NT2/D1 (cell line): Measurements from ENCODE around the gene TSC22D2.

ENCODE experiments used
- DNase-seq: peaks from one replicate; pipeline ENCODE4 v3.0.0-alpha.2; 2011; ENCODE audit warnings: low read depth, low spot score
- H3K27me3 ChIP-seq: 2 replicates; pipeline ENCODE4 v1.6.0; 2011; ENCODE audit warnings: mild to moderate bottlenecking; ENCODE audit not compliant: insufficient read length, insufficient read depth
- H3K36me3 ChIP-seq: 2 replicates; pipeline ENCODE4 v1.6.1; 2011; ENCODE audit warnings: mild to moderate bottlenecking, low read length, mixed read lengths; ENCODE audit not compliant: insufficient read depth, insufficient read length
- H3K4me1 ChIP-seq: 2 replicates; pipeline ENCODE4 v1.5.1; 2011; ENCODE audit not compliant: insufficient read depth, insufficient read length
- H3K4me3 ChIP-seq: 2 replicates; pipeline ENCODE4 v1.5.1; 2011; ENCODE audit warnings: low read depth; ENCODE audit not compliant: insufficient read length
- H3K9ac ChIP-seq: 2 replicates; pipeline ENCODE4 v1.6.0; 2011; ENCODE audit warnings: low read depth; ENCODE audit not compliant: insufficient read length
- H3K9me3 ChIP-seq: 2 replicates; pipeline ENCODE4 v1.5.1; 2011; ENCODE audit warnings: mild to moderate bottlenecking, low read length; ENCODE audit not compliant: insufficient read depth
- SUZ12 ChIP-seq: IDR thresholded peaks from 2 replicates; pipeline ENCODE4 v1.6.1; 2011; ENCODE audit not compliant: insufficient read length, insufficient read depth; ENCODE audit errors: extremely low read depth
- YY1 ChIP-seq: IDR thresholded peaks from 2 replicates; pipeline ENCODE4 v1.6.1; 2011; ENCODE audit not compliant: insufficient read length, insufficient read depth
- ZNF274 ChIP-seq: IDR thresholded peaks from 2 replicates; pipeline ENCODE4 v1.6.1; 2011; ENCODE audit warnings: mild to moderate bottlenecking, low read depth, low read length

Gene TSC22D2

GRCh38 chr3:150399060-150399459 lies 9.0 kb upstream of the TSC22D2 start:
- TF ChIP-seq ZNF274 = no peak
- no peak for TF ChIP-seq SUZ12
- no peak for TF ChIP-seq YY1
- no peak overlapping the region for H3K4me3 ChIP-seq
- no peaks in the 10 kb centered on the region for H3K4me1 ChIP-seq
- no peaks in the 10 kb centered on the region for H3K36me3 ChIP-seq
- DNase-seq = no peak
- H3K9me3 ChIP-seq = no peaks in the 10 kb centered on the region
- no peaks in the 10 kb centered on the region for H3K27me3 ChIP-seq
- H3K9ac ChIP-seq = no peak overlapping the region

DNA sequence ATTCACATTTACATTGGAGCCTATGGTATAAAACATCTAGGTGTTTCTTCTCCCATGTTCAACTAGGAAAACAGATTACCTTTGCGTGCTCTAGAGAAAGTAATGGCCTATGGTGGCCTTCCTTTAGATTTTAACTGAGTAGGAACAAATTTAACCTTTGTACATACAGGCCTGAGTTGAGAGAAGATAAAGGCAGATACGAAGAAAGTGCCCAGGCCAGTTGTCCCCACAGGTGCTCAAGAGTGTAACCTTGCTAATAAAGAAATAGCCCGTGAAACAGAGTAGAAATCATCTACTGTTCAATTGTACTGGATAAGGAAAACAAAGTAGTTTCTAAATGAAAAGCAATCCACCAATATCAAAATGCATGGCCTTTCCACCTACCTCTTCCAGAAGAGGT lies 6.8 kb upstream of the TSC22D2 start:
- no peak overlapping the region for H3K9ac ChIP-seq
- H3K27me3 ChIP-seq = no peaks in the 10 kb centered on the region
- DNase-seq = no peak
- TF ChIP-seq YY1 (no peak), ZNF274 (no peak), SUZ12 (no peak)
- no peaks in the 10 kb centered on the region for H3K4me1 ChIP-seq
- no peak overlapping the region for H3K4me3 ChIP-seq
- no peaks in the 10 kb centered on the region for H3K36me3 ChIP-seq
- no peaks in the 10 kb centered on the region for H3K9me3 ChIP-seq

GRCh38 chr3:150402217-150402616 lies 5.9 kb upstream of the TSC22D2 start:
- Histone ChIP-seq H3K27me3 (no peaks in the 10 kb centered on the region), H3K4me3 (no peak overlapping the region), H3K36me3 (no peaks in the 10 kb centered on the region), H3K9me3 (no peaks in the 10 kb centered on the region), H3K9ac (no peak overlapping the region), H3K4me1 (no peaks in the 10 kb centered on the region)
- DNase-seq = no peak
- no peak for TF ChIP-seq SUZ12
- TF ChIP-seq YY1 = no peak
- TF ChIP-seq ZNF274 = no peak

GRCh38 chr3:150404023-150404422 lies 4.1 kb upstream of the TSC22D2 start:
- no peaks in the 10 kb centered on the region for H3K9me3 ChIP-seq
- H3K36me3 ChIP-seq = no peaks in the 10 kb centered on the region
- no peak for DNase-seq
- no peaks in the 10 kb centered on the region for H3K4me1 ChIP-seq
- H3K27me3 ChIP-seq = no peaks in the 10 kb centered on the region
- H3K9ac ChIP-seq = no peak overlapping the region
- no peak overlapping the region for H3K4me3 ChIP-seq
- no peak for TF ChIP-seq YY1
- no peak for TF ChIP-seq SUZ12
- TF ChIP-seq ZNF274 = no peak

DNA sequence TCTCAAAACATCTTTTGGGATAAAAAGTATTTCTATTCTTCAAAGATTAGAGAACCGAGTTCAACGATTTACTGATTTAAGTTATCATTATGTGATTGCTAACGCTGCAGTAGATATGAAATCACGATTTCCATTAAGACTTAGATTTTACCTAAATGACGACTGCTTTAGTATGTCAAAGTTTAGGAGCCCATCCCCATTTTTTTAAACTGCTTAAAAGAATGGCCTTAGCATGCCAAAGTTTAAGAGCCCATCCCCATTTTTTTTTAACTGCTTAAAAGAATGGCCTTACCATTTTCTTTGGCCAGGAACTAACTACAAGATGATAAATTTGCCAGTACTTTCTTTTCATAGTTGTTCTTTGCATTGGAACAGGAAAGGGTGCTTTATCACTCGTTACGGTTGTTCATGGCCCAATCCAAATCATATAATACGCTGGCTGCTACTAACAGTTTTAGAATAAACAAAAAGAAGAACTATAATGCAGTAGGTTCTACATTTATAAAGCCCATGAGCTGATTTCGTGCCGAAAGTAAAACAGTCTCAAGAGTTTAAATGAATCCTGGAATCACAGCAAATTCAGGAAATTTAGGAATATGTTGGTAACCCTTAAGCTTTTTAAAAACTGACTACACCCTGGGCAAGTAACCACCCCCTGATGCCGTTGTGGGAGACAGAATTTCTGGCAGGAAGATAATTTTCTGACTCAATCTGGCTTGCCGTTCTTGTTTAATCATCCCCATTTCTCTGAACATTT lies 869 bp upstream of the TSC22D2 start:
- Histone ChIP-seq H3K27me3 (no peaks in the 10 kb centered on the region), H3K9me3 (no peaks in the 10 kb centered on the region), H3K9ac (peak overlapping the region; percentile 81), H3K4me1 (no peaks in the 10 kb centered on the region), H3K36me3 (peaks cover 30% of the 10 kb centered on the region), H3K4me3 (peak overlapping the region; percentile 49)
- TF ChIP-seq ZNF274 (no peak), SUZ12 (no peak), YY1 (no peak)
- no peak for DNase-seq

- Histone ChIP-seq H3K4me1 (no peaks in the 10 kb centered on the region), H3K9me3 (no peaks in the 10 kb centered on the region), H3K4me3 (peak overlapping the region; percentile 95), H3K36me3 (peaks cover 36% of the 10 kb centered on the region), H3K9ac (peak overlapping the region; percentile 81), H3K27me3 (no peaks in the 10 kb centered on the region)
- no peak for DNase-seq
- TF ChIP-seq SUZ12 (no peak), ZNF274 (no peak), YY1 (no peak)
These were observed 284 bp upstream of the TSC22D2 start for GRCh38 chr3:150407808-150408220.

DNA sequence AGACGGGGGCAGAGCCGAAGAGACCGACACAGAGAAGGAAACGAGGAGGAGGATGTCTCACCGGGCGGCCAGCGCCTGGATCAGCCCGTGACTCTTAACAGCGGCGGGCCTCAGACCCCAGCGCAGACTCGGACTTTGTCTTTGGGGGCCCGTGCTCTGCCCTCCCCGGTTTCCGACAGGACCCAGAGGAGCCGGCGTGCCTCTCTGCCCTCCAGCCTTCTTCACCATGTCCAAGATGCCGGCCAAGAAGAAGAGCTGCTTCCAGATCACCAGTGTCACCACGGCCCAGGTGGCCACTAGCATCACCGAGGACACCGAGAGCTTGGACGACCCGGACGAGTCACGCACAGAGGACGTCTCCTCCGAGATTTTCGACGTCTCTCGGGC lies 1.0 kb downstream of the TSC22D2 start:
- no peak for DNase-seq
- Histone ChIP-seq H3K27me3 (no peaks in the 10 kb centered on the region), H3K4me1 (no peaks in the 10 kb centered on the region), H3K9me3 (no peaks in the 10 kb centered on the region), H3K4me3 (peak overlapping the region; percentile 95), H3K36me3 (peaks cover 48% of the 10 kb centered on the region), H3K9ac (peak overlapping the region; percentile 97)
- TF ChIP-seq ZNF274 = no peak
- TF ChIP-seq YY1 = no peak
- TF ChIP-seq SUZ12 = no peak
